ENCODE data around the gene HERC2.

GRCh38 chr15:28100516-28101195, 221.3 kb downstream of the HERC2 start:
- TF ChIP-seq POLR2A (IDR thresholded peaks at IDR 0.05) (no peak), POLR2AphosphoS5 (IDR thresholded peaks at IDR 0.05) (no peak), CTCF (IDR thresholded peaks at IDR 0.05) (no peak)

Data from sigmoid colon (tissue), 4 donors.